Bronchial epithelial cell (primary cell): Measurements from ENCODE around the gene ERLEC1. TPM values are rescaled to one million over a fixed set of nuclear protein-coding genes. Genes with fewer than 3 reads are reported as not detected.
A peak's percentile ranks its signal among the peaks of the same experiment; 100 is the strongest.

Experiments
- DNase-seq: peaks from one replicate; pipeline ENCODE4 v3.0.0-alpha.2; 2010; ENCODE audit warnings: low read depth
- FAIRE-seq: peaks from 2 replicates; lab custom pipeline; 2011; peaks lifted over from hg19 to GRCh38; lab: Jason Lieb, UNC
- H3K27me3 ChIP-seq: 2 replicates; pipeline ENCODE4 v1.5.1; 2011; ENCODE audit warnings: low read length; ENCODE audit not compliant: control insufficient read depth, insufficient read depth
- H3K36me3 ChIP-seq: 2 replicates; pipeline ENCODE4 v1.5.1; 2011; ENCODE audit warnings: low read length; ENCODE audit not compliant: control insufficient read depth, insufficient read depth
- H3K4me3 ChIP-seq: 2 replicates; pipeline ENCODE4 v1.5.1; 2011; ENCODE audit warnings: mild to moderate bottlenecking, low read depth, low read length, control low read depth
- total RNA-seq: library from RNA; depleted of rRNA; stranded (reverse); fragments of >200 nt; gene quantifications from 2 replicates; pipeline ENCODE4 v1.2.1, GENCODE V29; 2014
- TF ChIP-seq, protein P1 (sequence below): IDR thresholded peaks from 2 replicates; pipeline ENCODE4 v1.5.1; 2011; ENCODE audit warnings: mild to moderate bottlenecking, moderate library complexity, low read length, control low read depth, inconsistent platforms; ENCODE audit not compliant: insufficient read depth, severe bottlenecking

ERLEC1 gene
- total RNA-seq, 1 donor from 2014 or later = 52.1 TPM

DNA sequence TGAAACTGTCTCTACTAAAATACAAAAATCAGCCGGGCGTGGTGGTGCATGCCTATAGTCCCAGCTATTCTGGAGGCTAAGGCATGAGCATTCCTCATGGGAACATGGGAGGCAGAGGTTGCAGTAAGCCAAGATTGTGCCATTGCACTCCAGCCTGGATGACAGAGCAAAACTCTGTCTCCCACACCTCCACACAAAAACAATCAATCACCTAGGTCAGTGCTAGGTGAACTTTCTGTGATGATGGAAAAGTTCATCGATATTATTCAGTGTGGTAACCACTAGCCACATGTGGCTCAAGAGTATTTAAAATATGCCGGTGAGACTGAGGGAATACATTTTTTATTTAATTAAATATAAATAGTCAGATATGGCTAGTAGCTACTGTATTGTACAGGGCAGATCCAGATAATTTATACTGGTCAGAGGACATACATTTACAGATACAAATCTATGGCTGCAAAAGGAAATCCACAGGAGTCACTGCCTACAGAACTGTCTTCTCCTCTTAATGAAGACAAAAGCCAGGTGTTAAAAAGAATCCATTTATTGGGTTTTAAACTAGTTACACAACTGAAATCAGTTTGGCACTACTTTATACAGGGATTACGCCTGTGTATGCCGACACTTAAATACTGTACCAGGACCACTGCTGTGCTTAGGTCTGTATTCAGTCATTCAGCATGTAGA, 76.8 kb downstream of the ERLEC1 start:
- H3K27me3 ChIP-seq = no peaks in the 10 kb centered on the region
- peaks cover 3% of the 10 kb centered on the region for H3K36me3 ChIP-seq
- no peak for FAIRE-seq
- H3K4me3 ChIP-seq = no peak overlapping the region
- TF ChIP-seq, protein P1, sequence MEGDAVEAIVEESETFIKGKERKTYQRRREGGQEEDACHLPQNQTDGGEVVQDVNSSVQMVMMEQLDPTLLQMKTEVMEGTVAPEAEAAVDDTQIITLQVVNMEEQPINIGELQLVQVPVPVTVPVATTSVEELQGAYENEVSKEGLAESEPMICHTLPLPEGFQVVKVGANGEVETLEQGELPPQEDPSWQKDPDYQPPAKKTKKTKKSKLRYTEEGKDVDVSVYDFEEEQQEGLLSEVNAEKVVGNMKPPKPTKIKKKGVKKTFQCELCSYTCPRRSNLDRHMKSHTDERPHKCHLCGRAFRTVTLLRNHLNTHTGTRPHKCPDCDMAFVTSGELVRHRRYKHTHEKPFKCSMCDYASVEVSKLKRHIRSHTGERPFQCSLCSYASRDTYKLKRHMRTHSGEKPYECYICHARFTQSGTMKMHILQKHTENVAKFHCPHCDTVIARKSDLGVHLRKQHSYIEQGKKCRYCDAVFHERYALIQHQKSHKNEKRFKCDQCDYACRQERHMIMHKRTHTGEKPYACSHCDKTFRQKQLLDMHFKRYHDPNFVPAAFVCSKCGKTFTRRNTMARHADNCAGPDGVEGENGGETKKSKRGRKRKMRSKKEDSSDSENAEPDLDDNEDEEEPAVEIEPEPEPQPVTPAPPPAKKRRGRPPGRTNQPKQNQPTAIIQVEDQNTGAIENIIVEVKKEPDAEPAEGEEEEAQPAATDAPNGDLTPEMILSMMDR = no peak
- no peak for DNase-seq

- H3K27me3 ChIP-seq = no peaks in the 10 kb centered on the region
- peaks cover 5% of the 10 kb centered on the region for H3K36me3 ChIP-seq
- TF ChIP-seq, protein P1 = no peak
- FAIRE-seq = no peak
- H3K4me3 ChIP-seq = no peak overlapping the region
- peak; percentile 71 for DNase-seq
Measured at GRCh38 chr2:53865264-53865663, 78.4 kb downstream of the ERLEC1 start.

DNA sequence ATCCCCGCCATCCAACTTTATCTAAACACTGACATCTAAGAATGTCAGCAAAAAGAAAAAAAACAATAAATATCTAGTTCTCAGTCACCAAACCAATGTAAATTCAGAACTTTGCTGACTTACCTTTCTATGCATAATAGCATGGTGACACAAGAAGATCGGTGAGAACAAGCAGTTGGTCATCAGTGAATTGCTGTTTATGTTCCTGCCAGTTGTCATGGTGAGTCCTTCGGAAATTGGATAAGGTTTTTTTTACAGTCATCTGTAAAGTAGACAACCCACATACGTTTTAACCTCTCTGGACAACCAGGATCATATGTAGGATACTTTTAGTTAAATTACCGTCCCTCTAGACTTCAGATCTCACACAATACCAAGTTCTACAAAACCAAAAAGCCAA, 79.1 kb downstream of the ERLEC1 start:
- H3K4me3 ChIP-seq = no peak overlapping the region
- H3K27me3 ChIP-seq = no peaks in the 10 kb centered on the region
- DNase-seq (peak; percentile 41), FAIRE-seq (no peak)
- TF ChIP-seq, protein P1 = no peak
- H3K36me3 ChIP-seq = peaks cover 5% of the 10 kb centered on the region

DNA sequence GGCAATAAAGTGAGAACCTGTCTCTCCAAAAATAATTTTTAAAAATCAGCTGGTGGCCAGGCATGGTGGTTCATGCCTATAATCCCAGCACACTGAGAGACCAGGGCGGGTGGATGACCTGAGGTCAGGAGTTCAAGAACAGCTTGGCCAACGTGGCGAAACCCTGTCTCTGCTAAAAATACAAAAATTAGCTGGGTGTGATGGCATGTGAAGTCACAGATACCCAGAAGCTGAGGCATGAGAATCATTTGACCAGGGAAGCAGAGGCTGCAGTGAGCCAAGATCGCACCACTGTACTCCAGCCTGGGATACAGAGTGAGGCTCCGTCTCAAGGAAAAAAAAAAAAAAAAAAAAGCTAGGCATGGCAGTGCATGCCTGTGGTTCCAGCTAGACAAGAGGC, 80.3 kb downstream of the ERLEC1 start:
- no peak for FAIRE-seq
- H3K4me3 ChIP-seq = no peak overlapping the region
- DNase-seq = no peak
- no peaks in the 10 kb centered on the region for H3K27me3 ChIP-seq
- H3K36me3 ChIP-seq = peaks cover 5% of the 10 kb centered on the region
- TF ChIP-seq, protein P1 = no peak

DNA sequence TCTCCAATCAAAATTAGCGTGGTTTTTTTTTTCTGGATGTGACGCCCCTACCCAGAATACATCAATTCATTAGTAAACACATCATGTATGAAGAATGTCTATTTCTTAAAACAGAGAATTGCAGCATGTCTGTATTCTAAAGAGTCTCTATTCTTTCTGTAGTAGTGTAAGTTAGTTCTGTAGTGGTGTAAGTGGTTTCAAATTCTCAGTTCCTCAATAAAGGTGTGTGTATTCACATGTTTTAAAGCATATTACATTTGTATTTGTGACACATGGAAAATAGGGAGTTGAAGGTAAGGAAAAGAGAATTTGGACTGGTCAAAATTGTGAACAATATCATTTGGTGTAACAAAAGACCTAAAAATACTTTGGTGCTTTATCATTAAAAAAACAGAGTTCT, 80.9 kb downstream of the ERLEC1 start:
- Histone ChIP-seq H3K4me3 (no peak overlapping the region), H3K36me3 (peaks cover 5% of the 10 kb centered on the region), H3K27me3 (no peaks in the 10 kb centered on the region)
- TF ChIP-seq, protein P1 = no peak
- no peak for DNase-seq
- no peak for FAIRE-seq

Other genes with a start within 250 kb of the ERLEC1 start
- 5.0 and 8.8 TPM in 2 replicates for gene CHAC2, start 19.2 kb upstream of the ERLEC1 start, total RNA-seq
- 10.6 and 13.4 TPM in 2 replicates for gene ASB3, start 91 bp upstream of the ERLEC1 start, total RNA-seq
- 0.79 and 1.7 TPM in 2 replicates for gene GPR75, start 72.9 kb downstream of the ERLEC1 start, total RNA-seq
- gene PSME4, start 183.9 kb downstream of the ERLEC1 start, total RNA-seq = 31.3 and 39.8 TPM in 2 replicates